Neural progenitor cell (in vitro differentiated cells): Measurements from ENCODE around the gene ZBTB25. TPM values are rescaled to one million over a fixed set of nuclear protein-coding genes. Genes with fewer than 3 reads are reported as not detected.
A peak's percentile ranks its signal among the peaks of the same experiment; 100 is the strongest.

ENCODE experiments used
- DNase-seq: peaks from one replicate; pipeline ENCODE4 v3.0.0-alpha.2; 2016; ENCODE audit warnings: low spot score
- H2AFZ ChIP-seq: fragments of 200-600 bp; sonication (generic); replicated peaks from 2 replicates; pipeline ENCODE4 v1.6.1; 2016; ENCODE audit warnings: antibody characterized with exemption
- H3F3A ChIP-seq: fragments of 200-600 bp; sonication (generic); 2 replicates; pipeline ENCODE4 v1.6.1; 2016; ENCODE audit warnings: antibody characterized with exemption, low read depth
- H3K27ac ChIP-seq: fragments of 200-600 bp; sonication (generic); 2 replicates; pipeline ENCODE4 v1.5.1; 2016; ENCODE audit warnings: mild to moderate bottlenecking
- H3K27me3 ChIP-seq: fragments of 200-600 bp; sonication (generic); 2 replicates; pipeline ENCODE4 v1.6.1; 2016; ENCODE audit warnings: mild to moderate bottlenecking, moderate library complexity
- H3K36me3 ChIP-seq: fragments of 200-600 bp; sonication (generic); 2 replicates; pipeline ENCODE4 v1.5.1; 2016
- H3K4me1 ChIP-seq: fragments of 200-600 bp; sonication (generic); 2 replicates; pipeline ENCODE4 v1.6.1; 2016; ENCODE audit warnings: mixed run types
- H3K4me2 ChIP-seq: fragments of 200-600 bp; sonication (generic); 2 replicates; pipeline ENCODE4 v1.6.1; 2016
- H3K4me3 ChIP-seq: fragments of 200-600 bp; sonication (generic); 2 replicates; pipeline ENCODE4 v1.5.1; 2016
- H3K79me2 ChIP-seq: fragments of 200-600 bp; sonication (generic); 2 replicates; pipeline ENCODE4 v1.6.1; 2016; ENCODE audit warnings: low read depth
- H3K9ac ChIP-seq: fragments of 200-600 bp; sonication (generic); 2 replicates; pipeline ENCODE4 v1.6.1; 2016
- H3K9me3 ChIP-seq: fragments of 200-600 bp; sonication (generic); 2 replicates; pipeline ENCODE4 v1.5.1; 2016; ENCODE audit warnings: low read depth
- H4K20me1 ChIP-seq: fragments of 200-600 bp; sonication (generic); 2 replicates; pipeline ENCODE4 v1.6.1; 2016; ENCODE audit warnings: low read depth
- H3K27ac Mint-ChIP-seq: 3 replicates; pipeline ENCODE4 v1.8.0; 2021; ENCODE audit warnings: mixed read lengths
- H3K27me3 Mint-ChIP-seq: 2 replicates; pipeline ENCODE4 v1.8.0; 2022; ENCODE audit warnings: low read depth, mild to moderate bottlenecking, inconsistent platforms, moderate library complexity, mixed read lengths; ENCODE audit not compliant: insufficient read depth
- H3K36me3 Mint-ChIP-seq: 3 replicates; pipeline ENCODE4 v1.8.0; 2021; ENCODE audit warnings: mixed read lengths
- H3K4me1 Mint-ChIP-seq: 3 replicates; pipeline ENCODE4 v1.8.0; 2021; ENCODE audit warnings: mixed read lengths
- H3K4me3 Mint-ChIP-seq: 3 replicates; pipeline ENCODE4 v1.8.0; 2021; ENCODE audit warnings: mild to moderate bottlenecking, moderate library complexity, mixed read lengths
- H3K9me3 Mint-ChIP-seq: 3 replicates; pipeline ENCODE4 v1.8.0; 2020; ENCODE audit warnings: mixed read lengths
- EZH2 ChIP-seq: fragments of 200-600 bp; sonication (generic); IDR thresholded peaks from 2 replicates; pipeline ENCODE4 v1.6.1; 2017; ENCODE audit warnings: antibody characterized with exemption, mild to moderate bottlenecking, moderate library complexity
- EZH2phosphoT487 ChIP-seq: fragments of 200-600 bp; sonication (generic); IDR thresholded peaks from 2 replicates; pipeline ENCODE4 v1.6.1; 2017; ENCODE audit warnings: antibody characterized with exemption
- total RNA-seq: library from RNA; depleted of rRNA; stranded (reverse); fragments of >200 nt; gene quantifications from 2 replicates; pipeline ENCODE4 v1.2.3, GENCODE V29; 2015; ENCODE audit warnings: low replicate concordance
- TF ChIP-seq, protein P1 (sequence below): fragments of 200-600 bp; sonication (generic); IDR thresholded peaks from 2 replicates; pipeline ENCODE4 v1.5.1; 2017; ENCODE audit warnings: antibody characterized with exemption, mild to moderate bottlenecking

Gene ZBTB25
- 11.6 and 14.3 TPM in 2 replicates for total RNA-seq

GRCh38 chr14:64503434-64504309 is at the start of gene ZBTB25:
Gene ZBTB25 (minus strand): TSS chr14:64503838. CDS start chr14:64490533, 13,305 bp downstream.
- peaks cover 5% of the 10 kb centered on the region for H3K36me3 Mint-ChIP-seq
- TF ChIP-seq EZH2phosphoT487 = no peak
- TF ChIP-seq, protein P1, sequence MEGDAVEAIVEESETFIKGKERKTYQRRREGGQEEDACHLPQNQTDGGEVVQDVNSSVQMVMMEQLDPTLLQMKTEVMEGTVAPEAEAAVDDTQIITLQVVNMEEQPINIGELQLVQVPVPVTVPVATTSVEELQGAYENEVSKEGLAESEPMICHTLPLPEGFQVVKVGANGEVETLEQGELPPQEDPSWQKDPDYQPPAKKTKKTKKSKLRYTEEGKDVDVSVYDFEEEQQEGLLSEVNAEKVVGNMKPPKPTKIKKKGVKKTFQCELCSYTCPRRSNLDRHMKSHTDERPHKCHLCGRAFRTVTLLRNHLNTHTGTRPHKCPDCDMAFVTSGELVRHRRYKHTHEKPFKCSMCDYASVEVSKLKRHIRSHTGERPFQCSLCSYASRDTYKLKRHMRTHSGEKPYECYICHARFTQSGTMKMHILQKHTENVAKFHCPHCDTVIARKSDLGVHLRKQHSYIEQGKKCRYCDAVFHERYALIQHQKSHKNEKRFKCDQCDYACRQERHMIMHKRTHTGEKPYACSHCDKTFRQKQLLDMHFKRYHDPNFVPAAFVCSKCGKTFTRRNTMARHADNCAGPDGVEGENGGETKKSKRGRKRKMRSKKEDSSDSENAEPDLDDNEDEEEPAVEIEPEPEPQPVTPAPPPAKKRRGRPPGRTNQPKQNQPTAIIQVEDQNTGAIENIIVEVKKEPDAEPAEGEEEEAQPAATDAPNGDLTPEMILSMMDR = no peak
- H3K4me1 Mint-ChIP-seq = peaks cover 36% of the 10 kb centered on the region
- Histone ChIP-seq H3K27ac (peak within 1 kb of the TSS; percentile 99), H3K4me1 (peaks cover 33% of the 10 kb centered on the region), H3K9me3 (no peaks in the 10 kb centered on the region), H3K9ac (peak within 1 kb of the TSS; percentile 85), H3K79me2 (peaks cover 84% of the 10 kb centered on the region), H3K36me3 (no peaks in the 10 kb centered on the region), H3K4me2 (peak within 1 kb of the TSS; percentile 89), H3K27me3 (no peaks in the 10 kb centered on the region), H2AFZ (peak within 1 kb of the TSS; percentile 64), H4K20me1 (peaks cover 29% of the 10 kb centered on the region), H3K4me3 (peak within 1 kb of the TSS; percentile 80), H3F3A (peaks cover 31% of the 10 kb centered on the region)
- H3K4me3 Mint-ChIP-seq = peak within 1 kb of the TSS; percentile 94
- H3K27me3 Mint-ChIP-seq = peaks cover 2% of the 10 kb centered on the region
- DNase-seq = peak; percentile 96
- no peaks in the 10 kb centered on the region for H3K9me3 Mint-ChIP-seq
- peak within 1 kb of the TSS; percentile 98 for H3K27ac Mint-ChIP-seq

- Mint-ChIP-seq H3K36me3 (no peaks in the 10 kb centered on the region), H3K27me3 (peaks cover 17% of the 10 kb centered on the region), H3K9me3 (no peaks in the 10 kb centered on the region), H3K4me3 (peak overlapping the region; percentile 66), H3K27ac (no peak overlapping the region), H3K4me1 (peaks cover 4% of the 10 kb centered on the region)
- Histone ChIP-seq H3K27ac (no peak overlapping the region), H3K4me3 (no peak overlapping the region), H3F3A (no peaks in the 10 kb centered on the region), H2AFZ (peak overlapping the region; percentile 32), H3K9me3 (no peaks in the 10 kb centered on the region), H3K79me2 (no peaks in the 10 kb centered on the region), H3K27me3 (peaks cover 40% of the 10 kb centered on the region), H4K20me1 (no peaks in the 10 kb centered on the region), H3K4me1 (no peaks in the 10 kb centered on the region), H3K9ac (no peak overlapping the region), H3K36me3 (no peaks in the 10 kb centered on the region), H3K4me2 (peak overlapping the region; percentile 72)
- DNase-seq = no peak
- TF ChIP-seq EZH2 = no peak
- TF ChIP-seq, protein P1 = no peak
- no peak for TF ChIP-seq EZH2phosphoT487
Measured at GRCh38 chr14:64550621-64551333, 47.1 kb upstream of the ZBTB25 start.

DNA sequence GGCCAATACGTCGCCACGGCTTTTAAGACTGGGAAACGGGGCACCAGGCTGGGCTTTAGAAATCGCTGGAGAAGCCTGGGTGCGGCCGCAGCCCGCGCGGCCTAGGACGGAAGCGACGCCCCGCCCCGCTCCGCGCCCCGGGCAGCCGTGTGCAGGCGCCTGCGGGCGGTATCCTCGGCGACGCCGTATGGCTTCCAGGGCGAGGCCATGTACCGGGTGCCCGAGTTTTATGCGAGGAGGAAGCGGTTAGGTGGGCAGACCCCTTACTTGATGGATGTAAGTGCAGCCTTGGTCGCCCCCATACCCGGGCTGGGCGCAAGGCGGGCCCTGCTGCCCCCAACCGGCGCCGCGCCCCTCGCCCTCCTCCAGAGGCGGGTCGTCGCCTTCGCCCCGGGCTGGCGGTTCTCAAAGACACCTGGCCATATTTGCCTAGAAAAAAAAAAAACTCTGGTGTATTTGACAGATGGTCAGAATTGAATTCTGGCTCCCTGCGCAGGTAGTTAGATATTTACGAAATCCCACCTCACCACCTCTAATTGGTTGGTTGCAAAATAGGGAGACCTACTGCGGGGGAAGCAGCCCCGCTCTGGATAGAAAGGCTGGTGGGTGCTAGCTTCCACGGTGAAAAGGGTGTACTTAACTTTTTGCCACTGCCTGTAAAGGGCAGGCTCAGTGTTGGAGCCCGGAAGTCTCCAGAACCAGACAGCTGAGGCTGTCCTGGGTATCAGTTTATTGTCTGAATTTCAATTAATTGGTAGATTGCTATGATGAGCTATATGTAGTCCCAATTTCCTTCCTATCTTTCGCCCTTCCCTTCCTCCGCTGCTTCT is 46.4 kb upstream of the ZBTB25 start, which contains the start of gene PPP1R36:
TSS of gene PPP1R36 (plus strand) at position 171 of the 830 bp plus-strand sequence. CDS start at position 208, 37 bp downstream.
- Mint-ChIP-seq H3K27me3 (peaks cover 17% of the 10 kb centered on the region), H3K9me3 (no peaks in the 10 kb centered on the region), H3K36me3 (no peaks in the 10 kb centered on the region), H3K4me3 (peak within 1 kb of the TSS; percentile 66), H3K4me1 (peaks cover 4% of the 10 kb centered on the region), H3K27ac (no peak within 1 kb of the TSS)
- Histone ChIP-seq H3F3A (no peaks in the 10 kb centered on the region), H3K27me3 (peaks cover 40% of the 10 kb centered on the region), H3K36me3 (no peaks in the 10 kb centered on the region), H3K9ac (no peak within 1 kb of the TSS), H4K20me1 (no peaks in the 10 kb centered on the region), H3K79me2 (no peaks in the 10 kb centered on the region), H2AFZ (peak within 1 kb of the TSS; percentile 32), H3K9me3 (no peaks in the 10 kb centered on the region), H3K27ac (no peak within 1 kb of the TSS), H3K4me3 (peak within 1 kb of the TSS; percentile 44), H3K4me2 (peak within 1 kb of the TSS; percentile 72), H3K4me1 (peaks cover 2% of the 10 kb centered on the region)
- TF ChIP-seq, protein P1 = no peak
- TF ChIP-seq EZH2phosphoT487 (no peak), EZH2 (no peak)
- DNase-seq = peak; percentile 32
